Lung (tissue), 12 donors: ENCODE measurements around the gene MAP3K2. TPM values are rescaled to one million over a fixed set of nuclear protein-coding genes. Genes with fewer than 3 reads are reported as not detected.

ENCODE experiments used
- ATAC-seq: fragments of 200-7000 bp; cut with Tn5 transposase; one replicate; pipeline ENCODE4 v1.9.1; 2020; ENCODE audit warnings: moderate number of reproducible peaks; ENCODE audit not compliant: insufficient read depth, low FRiP score
- DNase-seq, 3 donors: peaks; one replicate each; pipeline ENCODE4 v3.0.0-alpha.2; 2013 to 2017
- H3K27ac ChIP-seq, 2 donors: one replicate each; pipeline ENCODE4 v1.5.1; 2013; ENCODE audit warnings: mild to moderate bottlenecking in 2 of 2, moderate library complexity in 2 of 2, control low read depth in 1 of 2, inconsistent platforms in 1 of 2, low read depth in 1 of 2, low read length in 1 of 2
- H3K27me3 ChIP-seq, 3 donors: one replicate each; pipeline ENCODE4 v1.5.1; 2013; ENCODE audit warnings: low read length in 2 of 3; ENCODE audit not compliant: control insufficient read depth in 3 of 3, insufficient read depth in 3 of 3
- H3K36me3 ChIP-seq, 4 donors: one replicate each; pipeline ENCODE4 v1.5.1; 2013; ENCODE audit warnings: low read length in 4 of 4, mild to moderate bottlenecking in 1 of 4, moderate library complexity in 1 of 4; ENCODE audit not compliant: control insufficient read depth in 4 of 4, insufficient read depth in 4 of 4
- H3K4me1 ChIP-seq, 5 donors: one replicate each; pipeline ENCODE4 v1.5.1; 2013; ENCODE audit warnings: low read length in 5 of 5, mild to moderate bottlenecking in 2 of 5, moderate library complexity in 1 of 5; ENCODE audit not compliant: control insufficient read depth in 5 of 5, insufficient read depth in 5 of 5
- H3K4me3 ChIP-seq: one replicate; pipeline ENCODE4 v1.5.1; 2013; ENCODE audit warnings: mild to moderate bottlenecking, control low read depth, moderate library complexity
- H3K9ac ChIP-seq, 2 donors: one replicate each; pipeline ENCODE4 v1.5.1; 2013; ENCODE audit warnings: low read length in 2 of 2, control low read depth in 1 of 2; ENCODE audit not compliant: insufficient read depth in 1 of 2
- H3K9me3 ChIP-seq, 4 donors: one replicate each; pipeline ENCODE4 v1.5.1; 2013; ENCODE audit warnings: low read length in 3 of 4, mild to moderate bottlenecking in 1 of 4, moderate library complexity in 1 of 4; ENCODE audit not compliant: control insufficient read depth in 4 of 4, insufficient read depth in 3 of 4
- WGBS, 2 donors: extraction: QIAGEN DNeasy Blood & Tissue Kit; methylation state at CpG; one replicate each; pipeline ENCODE4 v1.1.7; 2013; 5-methylcytosine and 5-hydroxymethylcytosine counted together
- polyA plus RNA-seq, 2 donors: library from polyadenylated mRNA; stranded (reverse); fragments of 200-250 nt; gene quantifications; one replicate each; pipeline ENCODE4 v1.2.1, GENCODE V29; 2013
- total RNA-seq, 2 donors: library from RNA; depleted of rRNA in 1 of 2; stranded (reverse); fragments of >200 nt in 1 of 2; gene quantifications; one replicate each; pipeline ENCODE4 v1.2.1, GENCODE V29; 2014 to 2021
- TF ChIP-seq, protein P1 (sequence below): IDR thresholded peaks from 2 replicates; pipeline ENCODE4 v1.5.1; 2012; ENCODE audit warnings: mild to moderate bottlenecking; ENCODE audit errors: control extremely low read depth, extremely low read depth
- donor health status: control.
- donor health status: control.
- donor health status: Bipolar disorder and iron deficiency.
- donor health status: healthy.
- donor health status: DM: yes; HTN: yes; CAD: no.

The MAP3K2 gene
- total and polyA plus RNA-seq, 4 donors, result 8.1 to 81.0 (median 30.8) TPM

DNA sequence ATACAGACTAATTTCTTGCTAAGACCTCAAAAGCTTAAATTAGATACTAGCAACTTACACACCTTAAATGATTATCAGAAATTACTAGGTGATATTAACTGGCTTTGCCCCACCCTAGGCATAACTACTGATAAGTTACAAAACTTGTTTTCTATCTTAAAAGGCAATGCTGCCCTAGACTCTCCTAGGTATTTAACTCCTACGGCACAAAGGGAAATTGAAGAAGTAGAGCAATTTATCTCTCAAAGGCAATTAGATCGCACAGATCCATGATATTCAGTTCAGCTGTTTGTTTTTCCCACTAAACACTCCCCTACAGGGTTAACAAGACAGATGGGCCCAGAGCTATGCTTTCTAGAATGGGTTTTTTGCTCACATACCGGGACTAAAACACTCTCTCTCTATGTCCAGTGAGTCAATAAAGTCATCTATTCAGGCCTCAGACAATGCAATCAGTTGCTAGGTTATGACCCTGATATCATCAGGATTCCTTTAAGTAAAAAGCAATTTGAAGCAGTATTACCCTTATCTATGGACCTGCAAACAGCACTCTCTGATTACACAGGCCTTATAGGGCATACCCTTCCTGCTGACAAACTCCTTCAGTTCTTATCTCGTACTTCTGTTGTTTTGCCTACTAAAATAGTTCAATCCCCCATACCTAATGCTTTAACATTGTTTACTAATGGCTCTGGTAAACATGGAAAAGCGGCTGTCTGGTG is 14.3 kb downstream of the MAP3K2 start:
- no peaks in the 10 kb centered on the region for H3K27me3 ChIP-seq
- TF ChIP-seq, protein P1, sequence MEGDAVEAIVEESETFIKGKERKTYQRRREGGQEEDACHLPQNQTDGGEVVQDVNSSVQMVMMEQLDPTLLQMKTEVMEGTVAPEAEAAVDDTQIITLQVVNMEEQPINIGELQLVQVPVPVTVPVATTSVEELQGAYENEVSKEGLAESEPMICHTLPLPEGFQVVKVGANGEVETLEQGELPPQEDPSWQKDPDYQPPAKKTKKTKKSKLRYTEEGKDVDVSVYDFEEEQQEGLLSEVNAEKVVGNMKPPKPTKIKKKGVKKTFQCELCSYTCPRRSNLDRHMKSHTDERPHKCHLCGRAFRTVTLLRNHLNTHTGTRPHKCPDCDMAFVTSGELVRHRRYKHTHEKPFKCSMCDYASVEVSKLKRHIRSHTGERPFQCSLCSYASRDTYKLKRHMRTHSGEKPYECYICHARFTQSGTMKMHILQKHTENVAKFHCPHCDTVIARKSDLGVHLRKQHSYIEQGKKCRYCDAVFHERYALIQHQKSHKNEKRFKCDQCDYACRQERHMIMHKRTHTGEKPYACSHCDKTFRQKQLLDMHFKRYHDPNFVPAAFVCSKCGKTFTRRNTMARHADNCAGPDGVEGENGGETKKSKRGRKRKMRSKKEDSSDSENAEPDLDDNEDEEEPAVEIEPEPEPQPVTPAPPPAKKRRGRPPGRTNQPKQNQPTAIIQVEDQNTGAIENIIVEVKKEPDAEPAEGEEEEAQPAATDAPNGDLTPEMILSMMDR, result no peak
- WGBS, 2 donors, result 92 to 93% methylated on average over 5 of the region's 5 CpGs
- DNase-seq (no peak), ATAC-seq (no peak)
- peaks cover 0 to 11% (median 1%) of the 10 kb centered on the region in 4 donors for H3K9me3 ChIP-seq
- peaks cover 0 to 7% (median 0%) of the 10 kb centered on the region in 5 donors for H3K4me1 ChIP-seq
- H3K9ac ChIP-seq, result no peak overlapping the region
- H3K4me3 ChIP-seq, result no peak overlapping the region
- H3K27ac ChIP-seq, result no peak overlapping the region
- H3K36me3 ChIP-seq, result peaks cover 0 to 13% (median 2%) of the 10 kb centered on the region in 4 donors

DNA sequence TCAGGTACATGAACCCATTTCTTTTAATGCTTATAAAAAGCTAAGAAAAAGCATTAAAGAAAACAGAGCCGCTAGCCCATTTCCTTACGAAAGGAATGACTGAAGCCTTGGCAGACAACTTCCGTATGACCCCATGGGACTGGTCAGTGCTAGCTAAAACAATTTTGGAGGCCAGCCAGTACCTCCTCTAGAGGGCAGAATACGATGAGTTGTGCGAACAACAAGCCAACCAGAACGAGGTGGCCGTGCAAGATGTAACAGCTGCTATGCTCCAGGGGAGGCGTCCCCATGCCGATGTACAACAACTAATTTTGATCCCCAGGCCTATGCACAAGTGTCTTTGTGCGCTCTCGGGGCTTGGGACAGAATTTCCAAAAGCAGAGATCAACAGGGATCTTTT is 16.7 kb downstream of the MAP3K2 start:
- no peak for ATAC-seq
- 91 to 95% methylated on average over 11 of the region's 11 CpGs for WGBS, 2 donors
- TF ChIP-seq, protein P1, result no peak

GRCh38 chr2:127370010-127370409 is 17.8 kb downstream of the MAP3K2 start:
- Histone ChIP-seq H3K27me3 (no peaks in the 10 kb centered on the region), H3K9ac (no peak overlapping the region), H3K9me3 (peaks cover 0 to 11% (median 0%) of the 10 kb centered on the region in 4 donors), H3K36me3 (peaks cover 0 to 10% (median 0%) of the 10 kb centered on the region in 4 donors), H3K27ac (no peak overlapping the region), H3K4me1 (peaks cover 0 to 4% (median 0%) of the 10 kb centered on the region in 5 donors), H3K4me3 (no peak overlapping the region)
- DNase-seq (no peak), ATAC-seq (no peak)
- TF ChIP-seq, protein P1, result no peak
- 97% methylated on average over 10 of the region's 10 CpGs for WGBS, 2 donors

More for the DNA sequence above, 16.7 kb downstream of the MAP3K2 start:
- peaks cover 0 to 13% (median 0%) of the 10 kb centered on the region in 4 donors for H3K36me3 ChIP-seq
- H3K4me1 ChIP-seq, result peaks cover 0 to 4% (median 0%) of the 10 kb centered on the region in 5 donors
- no peaks in the 10 kb centered on the region for H3K27me3 ChIP-seq
- no peak for DNase-seq
- peaks cover 0 to 11% (median 0%) of the 10 kb centered on the region in 4 donors for H3K9me3 ChIP-seq
- no peak overlapping the region for H3K9ac ChIP-seq
- H3K27ac ChIP-seq, result no peak overlapping the region
- H3K4me3 ChIP-seq, result no peak overlapping the region
